B cell (primary cell): ENCODE data around the gene CCR6. TPM values are rescaled to one million over a fixed set of nuclear protein-coding genes. Genes with fewer than 3 reads are reported as not detected.

Source experiments
- ATAC-seq: fragments of 200-7000 bp; cut with Tn5 transposase; one replicate; pipeline ENCODE4 v1.10.0; 2021; ENCODE audit warnings: low read depth, mild to moderate bottlenecking, moderate number of reproducible peaks, moderate library complexity
- CTCF ChIA-PET: fragments of 350-600 bp; sonication (Branson Sonifier 250); formaldehyde crosslinking; loops from one replicate; lab custom pipeline; 2021; ENCODE audit warnings: antibody characterized with exemption, inconsistent platforms; lab: Charles Lee
- POLR2A ChIA-PET: fragments of 350-600 bp; sonication (Branson Sonifier 250); formaldehyde crosslinking; loops from one replicate; lab custom pipeline; 2021; ENCODE audit warnings: antibody characterized with exemption; lab: Charles Lee
- DNase-seq: peaks from one replicate; pipeline ENCODE4 v3.0.0; 2013
- H2AFZ ChIP-seq: 2 replicates; pipeline ENCODE4 v1.6.1; 2012; ENCODE audit warnings: mild to moderate bottlenecking, low read depth, low read length; ENCODE audit not compliant: insufficient read depth, poor library complexity, severe bottlenecking
- H3K27ac ChIP-seq, 2 donors: 1 replicate in 1 of 2; 2 replicates in 1 of 2; pipeline ENCODE4 v1.5.1; 2012 to 2013; ENCODE audit warnings: low read length in 2 of 2, mild to moderate bottlenecking in 2 of 2, moderate library complexity in 1 of 2
- H3K27me3 ChIP-seq, 4 experiments: fragments of 200-600 bp in 1 of 4; sonication (generic) in 1 of 4; replicated peaks in 1 of 4; 1 replicate in 2 of 4; 2 replicates in 2 of 4; pipeline versions ENCODE4 v1.6.1 to v1.7.0; 2013 to 2016; ENCODE audit warnings: low read length in 3 of 4, mild to moderate bottlenecking in 2 of 4, mixed read lengths in 1 of 4, moderate library complexity in 1 of 4; ENCODE audit not compliant: insufficient read depth in 4 of 4, control insufficient read depth in 3 of 4; ENCODE audit errors: control extremely low read depth in 1 of 4
- H3K36me3 ChIP-seq, 2 experiments: replicated peaks in 1 of 2; 1 replicate in 1 of 2; 2 replicates in 1 of 2; pipeline versions ENCODE4 v1.6.1 to v1.7.1; 2013; ENCODE audit warnings: low read length in 1 of 2; ENCODE audit not compliant: insufficient read depth in 2 of 2, control insufficient read depth in 1 of 2; ENCODE audit errors: control extremely low read depth in 1 of 2, extremely low read depth in 1 of 2
- H3K4me1 ChIP-seq, 2 donors: fragments of 200-600 bp in 1 of 2; sonication (generic) in 1 of 2; 1 replicate in 1 of 2; 2 replicates in 1 of 2; pipeline versions ENCODE4 v1.5.1 to v1.6.1; 2013 to 2017; ENCODE audit warnings: low read length in 2 of 2; ENCODE audit not compliant: control insufficient read depth in 2 of 2, insufficient read depth in 2 of 2
- H3K4me2 ChIP-seq: replicated peaks from 2 replicates; pipeline ENCODE3; 2012; ENCODE audit warnings: mild to moderate bottlenecking, low read depth, low read length; ENCODE audit not compliant: poor library complexity, severe bottlenecking
- H3K4me3 ChIP-seq, 5 experiments: fragments of 200-600 bp in 1 of 5; sonication (generic) in 1 of 5; 1 replicate in 3 of 5; 2 replicates in 2 of 5; pipeline versions ENCODE4 v1.5.1 to v1.7.0; 2011 to 2016; ENCODE audit warnings: low read length in 4 of 5, mild to moderate bottlenecking in 4 of 5, low read depth in 2 of 5, control low read depth in 1 of 5, moderate library complexity in 1 of 5; ENCODE audit not compliant: insufficient read depth in 1 of 5; ENCODE audit errors: control extremely low read depth in 1 of 5, extremely low read depth in 1 of 5
- H3K79me2 ChIP-seq: fragments of 200-600 bp; sonication (generic); one replicate; pipeline ENCODE4 v1.6.0; 2016; ENCODE audit warnings: low read length; ENCODE audit not compliant: control insufficient read depth, insufficient read depth
- H3K9ac ChIP-seq: fragments of 200-600 bp; sonication (generic); 2 replicates; pipeline ENCODE4 v1.6.1; 2017; ENCODE audit warnings: mild to moderate bottlenecking, low read length, moderate library complexity
- H3K9me3 ChIP-seq, 3 donors: one replicate each; pipeline versions ENCODE4 v1.6.1 to v1.7.1; 2013; ENCODE audit warnings: low read length in 2 of 3; ENCODE audit not compliant: control insufficient read depth in 2 of 3, insufficient read depth in 1 of 3; ENCODE audit errors: control extremely low read depth in 1 of 3
- H4K20me1 ChIP-seq: 2 replicates; pipeline ENCODE4 v1.6.0; 2012; ENCODE audit warnings: mild to moderate bottlenecking, low read length; ENCODE audit not compliant: insufficient read depth, control insufficient read depth, poor library complexity, severe bottlenecking
- H3K27ac Mint-ChIP-seq: one replicate; pipeline ENCODE4 v1.8.0; 2021; ENCODE audit warnings: mixed read lengths
- H3K27me3 Mint-ChIP-seq: one replicate; pipeline ENCODE4 v1.8.0; 2021; ENCODE audit warnings: mixed read lengths
- H3K4me1 Mint-ChIP-seq: one replicate; pipeline ENCODE4 v1.8.0; 2021; ENCODE audit warnings: mixed read lengths
- H3K4me3 Mint-ChIP-seq: one replicate; pipeline ENCODE4 v1.8.0; 2021; ENCODE audit warnings: mixed read lengths
- H3K9me3 Mint-ChIP-seq: one replicate; pipeline ENCODE4 v1.8.0; 2022; ENCODE audit warnings: mixed read lengths; ENCODE audit not compliant: insufficient read depth
- EZH2 ChIP-seq: IDR thresholded peaks from 2 replicates; pipeline ENCODE4 v1.6.1; 2012; ENCODE audit warnings: borderline replicate concordance, low read depth, mild to moderate bottlenecking, moderate library complexity, low read length; ENCODE audit not compliant: insufficient read depth, poor library complexity, severe bottlenecking
- WGBS: methylation state at CpG from one replicate; pipeline ENCODE4 v1.1.5; 2013; ENCODE audit warnings: missing lambda C conversion rate; ENCODE audit not compliant: insufficient coverage; 5-methylcytosine and 5-hydroxymethylcytosine counted together
- intact Hi-C: fragments of 100-400 bp; cut with micrococcal nuclease; formaldehyde crosslinking; loops from one replicate; pipeline ENCODE4 v1.10.0; 2022
- polyA plus RNA-seq: library from polyadenylated mRNA; depleted of rRNA; stranded (reverse); fragments of >200 nt; gene quantifications from 2 replicates; pipeline ENCODE4 v1.2.3, GENCODE V29; 2012
- total RNA-seq, 2 donors: library from RNA; stranded (reverse); fragments of 120-200 nt in 1 of 2; gene quantifications; 1 replicate in 1 of 2; 2 replicates in 1 of 2; pipeline versions ENCODE4 v1.2.3 to v1.2.4, GENCODE V29; 2013 to 2022
- TF ChIP-seq, protein P1 (sequence below): fragments of 200-600 bp; IDR thresholded peaks from one replicate; pipeline ENCODE4 v1.8.0; 2022; ENCODE audit warnings: antibody characterized with exemption, mild to moderate bottlenecking

CCR6 gene
- total and polyA plus RNA-seq, 2 donors (not counting 1 experiment from before 2014, with no cell fraction given): 18.2 to 30.9 TPM

DNA sequence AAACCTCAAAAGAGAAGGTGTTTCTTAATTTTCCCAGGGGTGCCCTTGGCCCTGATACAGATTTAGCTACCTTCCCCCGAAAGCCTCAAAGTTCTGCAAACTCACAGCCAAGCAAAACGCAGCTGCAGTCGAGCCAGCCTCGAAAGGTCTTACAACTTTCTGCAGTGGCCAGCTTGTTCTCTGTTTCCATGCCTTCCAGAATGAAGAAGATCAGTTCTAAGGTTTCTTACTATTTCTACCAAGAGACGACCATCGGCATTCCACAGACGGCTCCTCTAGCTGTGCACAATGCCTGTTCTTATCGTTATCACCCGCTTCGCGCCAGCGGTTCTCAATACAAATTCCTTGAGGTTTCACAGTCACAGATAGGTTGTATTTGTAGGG is 28.5 kb upstream of the CCR6 start:
- Histone ChIP-seq H3K4me1 (peaks cover 99% of the 10 kb centered on the region in 2 donors), H3K36me3 (no peaks in the 10 kb centered on the region), H4K20me1 (no peaks in the 10 kb centered on the region), H3K27ac (peak overlapping the region; percentile 98 to 99), H3K27me3 (no peaks in the 10 kb centered on the region), H3K4me3 (peak overlapping the region; percentile 8 to 80 (median 64)), H3K4me2 (peak overlapping the region; percentile 85), H3K79me2 (peaks cover 24% of the 10 kb centered on the region), H3K9ac (peak overlapping the region; percentile 89), H2AFZ (no peak overlapping the region), H3K9me3 (no peaks in the 10 kb centered on the region)
- ATAC-seq (peak; percentile 7), DNase-seq (no peak)
- Mint-ChIP-seq H3K27me3 (no peaks in the 10 kb centered on the region), H3K9me3 (no peaks in the 10 kb centered on the region), H3K4me1 (peaks cover 93% of the 10 kb centered on the region), H3K4me3 (peak overlapping the region; percentile 94), H3K27ac (peak overlapping the region; percentile 98)
- whole genome bisulfite sequencing: 16% methylated on average over 5 of the region's 12 CpGs
- no peak for TF ChIP-seq EZH2
- TF ChIP-seq, protein P1, sequence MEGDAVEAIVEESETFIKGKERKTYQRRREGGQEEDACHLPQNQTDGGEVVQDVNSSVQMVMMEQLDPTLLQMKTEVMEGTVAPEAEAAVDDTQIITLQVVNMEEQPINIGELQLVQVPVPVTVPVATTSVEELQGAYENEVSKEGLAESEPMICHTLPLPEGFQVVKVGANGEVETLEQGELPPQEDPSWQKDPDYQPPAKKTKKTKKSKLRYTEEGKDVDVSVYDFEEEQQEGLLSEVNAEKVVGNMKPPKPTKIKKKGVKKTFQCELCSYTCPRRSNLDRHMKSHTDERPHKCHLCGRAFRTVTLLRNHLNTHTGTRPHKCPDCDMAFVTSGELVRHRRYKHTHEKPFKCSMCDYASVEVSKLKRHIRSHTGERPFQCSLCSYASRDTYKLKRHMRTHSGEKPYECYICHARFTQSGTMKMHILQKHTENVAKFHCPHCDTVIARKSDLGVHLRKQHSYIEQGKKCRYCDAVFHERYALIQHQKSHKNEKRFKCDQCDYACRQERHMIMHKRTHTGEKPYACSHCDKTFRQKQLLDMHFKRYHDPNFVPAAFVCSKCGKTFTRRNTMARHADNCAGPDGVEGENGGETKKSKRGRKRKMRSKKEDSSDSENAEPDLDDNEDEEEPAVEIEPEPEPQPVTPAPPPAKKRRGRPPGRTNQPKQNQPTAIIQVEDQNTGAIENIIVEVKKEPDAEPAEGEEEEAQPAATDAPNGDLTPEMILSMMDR: no peak
- ChIA-PET CTCF (interaction anchor here (0.9 to 9.5 kb wide), 17 partner anchors 14 to 141 kb away, joined by 3 to 168 read pairs (median 6); partner anchors contain the start of genes CCR6 and CEP43), POLR2A (interaction anchor here (0.7 to 14.1 kb wide), 18 partner anchors 8 to 467 kb away, joined by 3 to 432 read pairs (median 4); partner anchors contain the start of genes CCR6, RNASET2 and RPS6KA2)
- intact Hi-C loops: loop anchor here (2.0 to 5.0 kb wide), 5 partner anchors 30 to 467 kb away; partner anchors contain the start of gene RPS6KA2
